HL-60 (cell line): ENCODE data around the gene EFNA3.

Source experiments
- DNase-seq, 2 experiments: peaks; one replicate each; pipeline ENCODE4 v3.0.0-alpha.2; 2010 to 2020; ENCODE audit warnings: low read depth in 1 of 2, low spot score in 1 of 2
- H3K27ac ChIP-seq: fragments of 250-450 bp; sonication (Bioruptor Pico); replicated peaks from 2 replicates; pipeline ENCODE4 v1.5.1; 2020; ENCODE audit warnings: mild to moderate bottlenecking, moderate library complexity
- H3K27me3 ChIP-seq: fragments of 250-450 bp; sonication (Bioruptor Pico); 2 replicates; pipeline ENCODE4 v1.5.1; 2021; ENCODE audit warnings: mild to moderate bottlenecking, moderate library complexity; ENCODE audit not compliant: insufficient read depth, poor library complexity, severe bottlenecking
- H3K4me3 ChIP-seq: replicated peaks from 2 replicates; pipeline ENCODE4 v1.5.1; 2011; ENCODE audit warnings: mild to moderate bottlenecking, control low read depth, low read length; ENCODE audit not compliant: insufficient read depth
- CTCF ChIP-seq: IDR thresholded peaks from one replicate; pipeline ENCODE4 v1.5.1; 2011; ENCODE audit warnings: low read length, control low read depth, inconsistent platforms; ENCODE audit not compliant: insufficient read depth
- GABPA ChIP-seq: IDR thresholded peaks from 2 replicates; pipeline ENCODE4 v1.6.1; 2012; ENCODE audit warnings: low read depth
- POLR2AphosphoS5 ChIP-seq: IDR thresholded peaks from 2 replicates; pipeline ENCODE4 v1.6.1; 2012; ENCODE audit warnings: low read depth
- REST ChIP-seq: IDR thresholded peaks from 2 replicates; pipeline ENCODE4 v1.6.1; 2012; ENCODE audit warnings: low read depth; ENCODE audit not compliant: insufficient replicate concordance
- SPI1 ChIP-seq: IDR thresholded peaks from 2 replicates; pipeline ENCODE4 v1.6.1; 2012; ENCODE audit warnings: low read depth, mild to moderate bottlenecking, borderline replicate concordance

EFNA3 gene

DNA sequence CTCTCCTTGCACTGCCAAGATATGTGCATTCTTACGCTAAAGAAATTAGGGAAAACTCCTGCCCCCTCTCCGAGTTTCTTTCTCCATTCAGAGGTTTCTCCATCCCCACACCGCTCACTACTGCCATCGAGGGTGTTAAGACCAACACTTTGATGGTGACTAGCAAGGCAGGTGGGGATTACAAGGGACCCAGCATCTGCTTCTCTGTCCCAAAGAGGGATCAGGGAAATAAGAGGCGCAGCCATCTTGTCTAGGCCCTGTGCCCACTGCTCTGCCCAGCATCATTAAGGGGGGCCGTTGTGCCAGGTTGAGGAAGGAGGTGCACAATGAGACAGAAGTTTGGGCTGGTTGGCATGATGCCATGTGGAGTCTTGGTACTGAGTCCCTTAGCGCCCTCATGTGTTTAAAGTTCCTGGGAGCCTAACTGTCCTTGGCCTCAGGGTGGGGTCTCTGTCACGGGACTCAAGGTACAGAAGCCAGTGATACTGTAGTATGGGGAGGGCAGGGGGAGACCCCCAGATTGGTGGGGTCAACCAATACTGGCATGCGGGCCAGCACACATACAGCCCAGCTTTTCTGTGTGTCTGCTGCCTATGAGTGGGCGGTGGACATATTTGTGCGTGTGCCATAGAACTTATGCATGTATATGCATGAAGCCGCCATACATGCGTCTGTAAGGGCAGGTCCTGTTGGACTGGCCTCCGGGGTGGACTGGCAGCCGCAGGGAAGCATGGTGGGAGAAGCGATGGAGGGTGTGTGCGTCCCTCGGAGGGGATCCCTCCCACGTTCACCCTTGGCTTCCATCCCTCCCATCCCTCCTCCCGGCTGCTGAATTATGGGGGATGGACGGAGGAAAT lies 5.5 kb downstream of the EFNA3 start:
- peak; percentile 61 to 75 for DNase-seq
- Histone ChIP-seq H3K4me3 (peak overlapping the region; percentile 58), H3K27ac (no peak overlapping the region), H3K27me3 (peaks cover 42% of the 10 kb centered on the region)
- TF ChIP-seq SPI1 (no peak), CTCF (peak; percentile 32), GABPA (no peak)

DNA sequence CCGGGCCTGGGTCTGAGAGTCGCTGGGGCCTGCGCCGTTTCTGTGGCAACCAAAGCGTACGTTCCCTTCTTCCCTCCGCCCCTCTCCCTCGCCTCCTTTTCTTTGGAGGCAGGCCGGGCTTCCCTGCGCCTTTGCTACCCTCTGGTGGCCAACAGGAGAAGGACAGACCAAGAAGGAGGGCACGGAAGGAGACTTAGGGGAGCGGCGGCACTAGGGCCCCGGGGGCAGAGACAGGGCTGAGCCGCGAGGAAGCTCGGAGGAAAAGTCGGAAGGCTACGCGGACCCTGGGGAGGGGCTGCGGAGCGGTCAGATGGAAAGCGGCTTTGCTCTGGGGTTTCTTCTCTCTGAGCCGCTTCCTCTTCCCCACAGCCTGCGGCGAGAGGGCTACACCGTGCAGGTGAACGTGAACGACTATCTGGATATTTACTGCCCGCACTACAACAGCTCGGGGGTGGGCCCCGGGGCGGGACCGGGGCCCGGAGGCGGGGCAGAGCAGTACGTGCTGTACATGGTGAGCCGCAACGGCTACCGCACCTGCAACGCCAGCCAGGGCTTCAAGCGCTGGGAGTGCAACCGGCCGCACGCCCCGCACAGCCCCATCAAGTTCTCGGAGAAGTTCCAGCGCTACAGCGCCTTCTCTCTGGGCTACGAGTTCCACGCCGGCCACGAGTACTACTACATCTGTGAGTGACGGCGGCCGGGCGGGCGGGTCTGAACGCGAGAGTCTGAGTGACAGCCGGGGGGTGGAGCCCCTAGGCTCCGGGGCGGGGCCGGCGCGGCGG lies 6.3 kb downstream of the EFNA3 start:
- H3K27ac ChIP-seq, result peak overlapping the region; percentile 68
- TF ChIP-seq CTCF (peak; percentile 58), SPI1 (no peak; the same call in 1 of the 2 replicates), POLR2AphosphoS5 (peak; percentile 41; the same call in 1 of the 2 replicates), GABPA (peak; percentile 9; the same call in 1 of the 2 replicates)
- peaks cover 34% of the 10 kb centered on the region for H3K27me3 ChIP-seq
- H3K4me3 ChIP-seq, result peak overlapping the region; percentile 58
- DNase-seq, result peak; percentile 82 to 95

GRCh38 chr1:155085504-155086127 lies 7.0 kb downstream of the EFNA3 start:
- peak in 1 of 2 experiments; percentile 44 for DNase-seq
- TF ChIP-seq REST (no peak), SPI1 (no peak), CTCF (no peak), GABPA (no peak), POLR2AphosphoS5 (no peak)

GRCh38 chr1:155086128-155086741 lies 7.6 kb downstream of the EFNA3 start:
- H3K27ac ChIP-seq, result no peak overlapping the region
- H3K27me3 ChIP-seq, result peaks cover 21% of the 10 kb centered on the region
- DNase-seq, result peak in 1 of 2 experiments; percentile 69
- TF ChIP-seq REST (no peak), SPI1 (no peak), CTCF (peak; percentile 91), POLR2AphosphoS5 (no peak), GABPA (no peak)
- peak overlapping the region; percentile 58; the same call in 1 of the 2 replicates for H3K4me3 ChIP-seq

More at GRCh38 chr1:155085504-155086127, 7.0 kb downstream of the EFNA3 start:
- Histone ChIP-seq H3K27me3 (peaks cover 27% of the 10 kb centered on the region), H3K4me3 (peak overlapping the region; percentile 58), H3K27ac (peak overlapping the region; percentile 68)
